Measurements from ENCODE around the gene EEF2K. TPM values are rescaled to one million over a fixed set of nuclear protein-coding genes. Genes with fewer than 3 reads are reported as not detected.

EEF2K gene
- polyA plus RNA-seq, 1 experiment, result 10.9 TPM

DNA sequence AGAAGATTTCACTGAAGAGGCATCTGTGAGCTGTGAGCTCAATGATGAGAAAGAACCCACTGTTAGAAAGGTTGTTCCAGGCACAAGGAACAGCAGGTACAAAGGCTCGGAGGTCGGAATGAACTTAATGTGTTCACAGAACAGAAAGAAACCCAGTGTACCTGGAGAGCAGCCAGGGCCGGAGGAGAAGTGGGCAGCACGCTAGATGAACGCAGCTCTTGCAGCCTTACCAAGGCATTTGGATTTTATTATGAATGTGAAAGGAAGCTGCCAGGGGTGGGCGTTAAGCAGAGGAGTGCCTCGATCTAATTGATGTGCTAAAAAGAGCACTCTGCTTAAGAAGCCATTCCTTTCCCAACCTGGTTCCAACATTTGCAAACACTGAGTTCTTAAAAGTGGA is 19.0 kb downstream of the EEF2K start:
- no peak for DNase-seq (ENCODE audit: low read depth)

DNA sequence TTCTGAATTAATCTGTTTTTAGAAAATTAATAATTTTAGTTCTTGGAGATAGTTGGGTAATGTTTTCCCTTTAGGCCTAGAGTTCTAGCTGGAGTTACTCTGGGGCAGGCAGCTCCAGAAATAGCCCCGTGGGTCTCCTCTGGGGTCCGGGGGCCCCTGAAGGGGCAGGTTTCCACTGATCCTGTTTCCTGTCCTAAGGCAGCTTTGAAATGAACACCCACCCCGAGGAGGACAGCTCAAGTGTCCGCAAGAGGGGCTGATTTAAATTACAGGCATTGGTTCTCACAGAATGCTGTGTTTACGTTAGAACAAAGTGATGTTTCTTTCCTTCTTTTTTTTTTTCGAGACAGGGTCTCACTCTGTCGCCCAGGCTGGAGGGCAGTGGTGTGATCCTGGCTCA is 23.8 kb downstream of the EEF2K start:
- peaks cover 2% of the 10 kb centered on the region for H3K36me3 ChIP-seq (ENCODE audit: control insufficient read depth, insufficient read depth, low read length)
- CTCF ChIA-PET, result no interaction called here
- H3K4me3 ChIP-seq (ENCODE audit: low read depth, low read length), result no peak overlapping the region
- no peak for DNase-seq (ENCODE audit: low read depth)
- H3K27me3 ChIP-seq (ENCODE audit: control insufficient read depth, insufficient read depth, low read length), result no peaks in the 10 kb centered on the region
- TF ChIP-seq, protein P1, sequence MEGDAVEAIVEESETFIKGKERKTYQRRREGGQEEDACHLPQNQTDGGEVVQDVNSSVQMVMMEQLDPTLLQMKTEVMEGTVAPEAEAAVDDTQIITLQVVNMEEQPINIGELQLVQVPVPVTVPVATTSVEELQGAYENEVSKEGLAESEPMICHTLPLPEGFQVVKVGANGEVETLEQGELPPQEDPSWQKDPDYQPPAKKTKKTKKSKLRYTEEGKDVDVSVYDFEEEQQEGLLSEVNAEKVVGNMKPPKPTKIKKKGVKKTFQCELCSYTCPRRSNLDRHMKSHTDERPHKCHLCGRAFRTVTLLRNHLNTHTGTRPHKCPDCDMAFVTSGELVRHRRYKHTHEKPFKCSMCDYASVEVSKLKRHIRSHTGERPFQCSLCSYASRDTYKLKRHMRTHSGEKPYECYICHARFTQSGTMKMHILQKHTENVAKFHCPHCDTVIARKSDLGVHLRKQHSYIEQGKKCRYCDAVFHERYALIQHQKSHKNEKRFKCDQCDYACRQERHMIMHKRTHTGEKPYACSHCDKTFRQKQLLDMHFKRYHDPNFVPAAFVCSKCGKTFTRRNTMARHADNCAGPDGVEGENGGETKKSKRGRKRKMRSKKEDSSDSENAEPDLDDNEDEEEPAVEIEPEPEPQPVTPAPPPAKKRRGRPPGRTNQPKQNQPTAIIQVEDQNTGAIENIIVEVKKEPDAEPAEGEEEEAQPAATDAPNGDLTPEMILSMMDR (IDR thresholded peaks at IDR 0.05; ENCODE audit: insufficient read depth, low read depth, low read length), result no peak
- POLR2A ChIA-PET, result no interaction called here

More for the DNA sequence above, 19.0 kb downstream of the EEF2K start:
- H3K4me3 ChIP-seq (ENCODE audit: low read depth, low read length), result no peak overlapping the region
- POLR2A ChIA-PET, result no interaction called here
- H3K27me3 ChIP-seq (ENCODE audit: control insufficient read depth, insufficient read depth, low read length), result no peaks in the 10 kb centered on the region
- CTCF ChIA-PET, result no interaction called here
- TF ChIP-seq, protein P1 (IDR thresholded peaks at IDR 0.05; ENCODE audit: insufficient read depth, low read depth, low read length), result no peak
- peaks cover 4% of the 10 kb centered on the region for H3K36me3 ChIP-seq (ENCODE audit: control insufficient read depth, insufficient read depth, low read length)

DNA sequence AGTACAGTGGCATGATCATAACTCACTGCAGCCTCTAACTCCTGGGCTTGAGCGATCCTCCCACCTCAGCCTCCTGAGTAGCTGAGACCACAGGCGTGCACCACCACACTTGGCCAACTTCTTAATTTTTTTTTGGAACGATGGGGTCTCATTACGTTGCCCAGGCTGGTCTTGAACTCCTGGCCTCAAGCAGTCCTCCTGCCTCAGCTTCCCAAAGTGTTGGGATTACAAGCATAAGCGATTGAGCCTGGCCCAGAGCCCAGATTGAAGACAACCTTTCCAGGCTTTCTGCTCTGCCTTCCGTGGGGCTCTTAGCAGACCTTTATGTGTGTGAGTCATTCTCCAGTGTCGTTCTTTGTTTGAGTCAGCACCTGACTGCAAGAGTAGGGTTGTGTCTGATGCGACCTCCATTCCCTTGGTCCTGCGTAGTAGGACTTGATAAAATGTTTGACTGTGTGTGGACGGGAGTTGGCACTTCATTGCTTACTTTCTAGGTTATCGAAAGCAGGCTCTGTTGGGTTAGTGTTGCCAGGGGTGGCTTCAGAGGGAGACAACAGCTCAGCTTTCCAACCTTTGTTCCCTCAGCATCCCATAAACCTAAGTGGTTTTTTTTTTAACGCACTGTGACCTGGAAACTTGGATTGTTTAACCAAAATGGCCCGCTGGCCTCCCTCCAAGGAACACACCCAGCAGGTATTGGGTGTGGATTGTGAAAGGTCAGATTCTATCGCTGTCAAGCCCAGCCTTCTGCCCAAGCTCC is 26.4 kb downstream of the EEF2K start:
- CTCF ChIA-PET, result interaction anchor here (0.6 to 1.1 kb wide), 3 partner anchors 13 to 65 kb away, joined by 3 to 4 read pairs (median 3); partner anchors contain the start of gene POLR3E
- POLR2A ChIA-PET, result no interaction called here
- TF ChIP-seq, protein P1 (IDR thresholded peaks at IDR 0.05; ENCODE audit: insufficient read depth, low read depth, low read length), result no peak

DNA sequence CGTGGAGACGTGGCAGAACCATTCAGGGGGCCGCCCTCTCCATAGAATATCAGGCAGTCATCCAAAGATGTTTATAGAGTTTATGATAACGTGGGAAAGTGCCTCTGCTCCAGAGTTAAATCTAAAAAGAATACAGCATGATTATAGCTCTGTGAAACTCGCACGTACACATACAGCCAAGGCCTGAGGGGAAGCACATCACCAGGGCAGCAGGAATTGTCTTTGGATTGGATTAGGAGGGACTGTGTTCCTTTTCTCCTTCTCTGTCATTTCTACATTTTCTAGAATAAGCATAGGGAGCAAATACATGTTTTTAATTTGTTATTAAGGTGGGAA is 26.9 kb downstream of the EEF2K start:
- TF ChIP-seq, protein P1 (IDR thresholded peaks at IDR 0.05; ENCODE audit: insufficient read depth, low read depth, low read length), result no peak
- CTCF ChIA-PET, result interaction anchor here (0.6 kb wide), 1 partner anchor 24 kb away, joined by 3 read pairs; no protein-coding TSS in a partner anchor
- no peaks in the 10 kb centered on the region for H3K27me3 ChIP-seq (ENCODE audit: control insufficient read depth, insufficient read depth, low read length)
- POLR2A ChIA-PET, result no interaction called here
- no peak for DNase-seq (ENCODE audit: low read depth)
- H3K4me3 ChIP-seq (ENCODE audit: low read depth, low read length), result no peak overlapping the region
- H3K36me3 ChIP-seq (ENCODE audit: control insufficient read depth, insufficient read depth, low read length), result no peaks in the 10 kb centered on the region; the same call in 1 of the 2 replicates

More for the DNA sequence above, 26.4 kb downstream of the EEF2K start:
- DNase-seq (ENCODE audit: low read depth), result no peak
- no peak overlapping the region for H3K4me3 ChIP-seq (ENCODE audit: low read depth, low read length)
- H3K36me3 ChIP-seq (ENCODE audit: control insufficient read depth, insufficient read depth, low read length), result no peaks in the 10 kb centered on the region; the same call in 1 of the 2 replicates
- H3K27me3 ChIP-seq (ENCODE audit: control insufficient read depth, insufficient read depth, low read length), result no peaks in the 10 kb centered on the region

GRCh38 chr16:22235839-22236745 is 30.0 kb downstream of the EEF2K start:
- CTCF ChIA-PET, result interaction anchor here (0.6 kb wide), 1 partner anchor 32 kb away, joined by 3 read pairs; no protein-coding TSS in a partner anchor
- Histone ChIP-seq H3K27me3 (ENCODE audit: control insufficient read depth, insufficient read depth, low read length) (no peaks in the 10 kb centered on the region), H3K4me3 (ENCODE audit: low read depth, low read length) (no peak overlapping the region), H3K36me3 (ENCODE audit: control insufficient read depth, insufficient read depth, low read length) (0 out of 2 replicates have a peak, but pooled peaks cover 1% of the 10 kb centered on the region)
- no peak for DNase-seq (ENCODE audit: low read depth)
- POLR2A ChIA-PET, result no interaction called here
- TF ChIP-seq, protein P1 (IDR thresholded peaks at IDR 0.05; ENCODE audit: insufficient read depth, low read depth, low read length), result no peak

Measured in BJ (cell line).